HepG2 (cell line): ENCODE results near the gene ZSCAN21. TPM values are rescaled to one million over a fixed set of nuclear protein-coding genes. Genes with fewer than 3 reads are reported as not detected.

ENCODE experiments used
- ARID2 ChIP-seq: sonication (generic); formaldehyde crosslinking; IDR thresholded peaks from 2 replicates; pipeline ENCODE4 v1.8.1; 2022; ENCODE audit warnings: mild to moderate bottlenecking, missing genetic modification reagents, borderline replicate concordance
- ELF4 ChIP-seq: sonication (generic); formaldehyde crosslinking; IDR thresholded peaks from 2 replicates; pipeline ENCODE4 v1.5.0; 2020; ENCODE audit warnings: missing genetic modification reagents, mild to moderate bottlenecking, moderate library complexity, borderline replicate concordance
- NR2C2 ChIP-seq: sonication (generic); formaldehyde crosslinking; IDR thresholded peaks from 2 replicates; pipeline ENCODE4 v1.4.0; 2020; ENCODE audit warnings: missing genetic modification reagents, mild to moderate bottlenecking, moderate library complexity, borderline replicate concordance
- SRSF1 ChIP-seq: fragments of 200-400 bp; formaldehyde crosslinking; optimal IDR thresholded peaks from 2 replicates; pipeline ENCODE3; 2017; ENCODE audit warnings: mild to moderate bottlenecking, low read depth, low read length, moderate library complexity
- THAP11 ChIP-seq: IDR thresholded peaks from 2 replicates; pipeline ENCODE4 v1.6.1; 2016; ENCODE audit warnings: missing biosample characterization, missing genetic modification reagents
- THYN1 ChIP-seq: sonication (generic); formaldehyde crosslinking; IDR thresholded peaks from 2 replicates; pipeline ENCODE4 v1.8.1; 2023; ENCODE audit warnings: low read depth, mild to moderate bottlenecking, moderate library complexity, missing genetic modification reagents, borderline replicate concordance
- TRIM24 ChIP-seq: sonication (generic); formaldehyde crosslinking; IDR thresholded peaks from 2 replicates; pipeline ENCODE4 v1.8.0; 2022; ENCODE audit warnings: mild to moderate bottlenecking, missing genetic modification reagents
- ZBTB20 ChIP-seq: sonication (generic); formaldehyde crosslinking; IDR thresholded peaks from 2 replicates; pipeline ENCODE4 v1.8.1; 2023; ENCODE audit warnings: missing genetic modification reagents, low read depth, mild to moderate bottlenecking, borderline replicate concordance
- ZEB1 ChIP-seq: IDR thresholded peaks from 2 replicates; pipeline ENCODE4 v1.6.1; 2012; ENCODE audit warnings: mild to moderate bottlenecking, low read depth, inconsistent platforms; ENCODE audit not compliant: insufficient replicate concordance
- ZFX ChIP-seq: sonication (generic); formaldehyde crosslinking; IDR thresholded peaks from 2 replicates; pipeline ENCODE4 v1.4.0; 2020; ENCODE audit warnings: mild to moderate bottlenecking, low read depth, missing genetic modification reagents, moderate library complexity
- ZNF143 ChIP-seq: sonication (generic); formaldehyde crosslinking; IDR thresholded peaks from 2 replicates; pipeline ENCODE4 v1.4.0; 2020; ENCODE audit warnings: missing genetic modification reagents
- ZNF20 ChIP-seq: sonication (generic); formaldehyde crosslinking; IDR thresholded peaks from 2 replicates; pipeline ENCODE4 v1.4.0; 2020; ENCODE audit warnings: mild to moderate bottlenecking, moderate library complexity, missing genetic modification reagents
- ZNF34 ChIP-seq: sonication (generic); formaldehyde crosslinking; IDR thresholded peaks from 2 replicates; pipeline ENCODE4 v1.4.0; 2020; ENCODE audit warnings: mild to moderate bottlenecking, missing genetic modification reagents, borderline replicate concordance
- ZNF563 ChIP-seq: sonication (generic); formaldehyde crosslinking; IDR thresholded peaks from 2 replicates; pipeline ENCODE4 v1.8.0; 2022; ENCODE audit warnings: mild to moderate bottlenecking, moderate library complexity, missing genetic modification reagents
- ZNF570 ChIP-seq: sonication (generic); formaldehyde crosslinking; IDR thresholded peaks from 2 replicates; pipeline ENCODE4 v1.4.0; 2020; ENCODE audit warnings: mild to moderate bottlenecking, missing genetic modification reagents, borderline replicate concordance
- ZNF788 ChIP-seq: sonication (generic); formaldehyde crosslinking; IDR thresholded peaks from 2 replicates; pipeline ENCODE4 v1.5.0; 2020; ENCODE audit warnings: mild to moderate bottlenecking, missing genetic modification reagents, borderline replicate concordance
- ZNF816 ChIP-seq: sonication (generic); formaldehyde crosslinking; IDR thresholded peaks from 2 replicates; pipeline ENCODE4 v1.8.0; 2022; ENCODE audit warnings: missing genetic modification reagents, mild to moderate bottlenecking, borderline replicate concordance
- polyA plus RNA-seq, 8 experiments: library from polyadenylated mRNA; depleted of rRNA in 3 of 8; stranded (reverse) in 7 of 8; unstranded in 1 of 8; fragments of >200 nt; fragmentation: Illumina TruSeq in 4 of 8; extraction: Trizol in 4 of 8; gene quantifications; 2 replicates each; pipeline versions ENCODE4 v1.2.1 to v1.2.3, GENCODE V29; 2011 to 2016; ENCODE audit warnings: low read depth in 4 of 8, missing spikeins in 1 of 8, mixed read lengths in 1 of 8; ENCODE audit not compliant: insufficient read depth in 1 of 8
- total RNA-seq, 5 experiments: library from RNA; depleted of rRNA; stranded (reverse); fragments of >200 nt; fragmentation: Illumina TruSeq; extraction: Trizol; gene quantifications; 2 replicates each; pipeline ENCODE4 v1.2.3, GENCODE V29; 2016; ENCODE audit warnings: low read depth in 1 of 5
- TF ChIP-seq, protein P1 (sequence below): sonication (generic); formaldehyde crosslinking; IDR thresholded peaks from 2 replicates; pipeline ENCODE4 v1.4.0; 2020; ENCODE audit warnings: mild to moderate bottlenecking, missing genetic modification reagents, borderline replicate concordance
- TF ChIP-seq, protein P2 (sequence below): sonication (generic); formaldehyde crosslinking; IDR thresholded peaks from 2 replicates; pipeline ENCODE4 v1.8.0; 2022; ENCODE audit warnings: missing genetic modification reagents, mild to moderate bottlenecking, moderate library complexity, borderline replicate concordance

Gene ZSCAN21
- total and polyA plus RNA-seq, 2 of the 13 experiments (the other 11 are each of a cell fraction or from before 2014, with no cell fraction given): 7.0 to 10.0 TPM

DNA sequence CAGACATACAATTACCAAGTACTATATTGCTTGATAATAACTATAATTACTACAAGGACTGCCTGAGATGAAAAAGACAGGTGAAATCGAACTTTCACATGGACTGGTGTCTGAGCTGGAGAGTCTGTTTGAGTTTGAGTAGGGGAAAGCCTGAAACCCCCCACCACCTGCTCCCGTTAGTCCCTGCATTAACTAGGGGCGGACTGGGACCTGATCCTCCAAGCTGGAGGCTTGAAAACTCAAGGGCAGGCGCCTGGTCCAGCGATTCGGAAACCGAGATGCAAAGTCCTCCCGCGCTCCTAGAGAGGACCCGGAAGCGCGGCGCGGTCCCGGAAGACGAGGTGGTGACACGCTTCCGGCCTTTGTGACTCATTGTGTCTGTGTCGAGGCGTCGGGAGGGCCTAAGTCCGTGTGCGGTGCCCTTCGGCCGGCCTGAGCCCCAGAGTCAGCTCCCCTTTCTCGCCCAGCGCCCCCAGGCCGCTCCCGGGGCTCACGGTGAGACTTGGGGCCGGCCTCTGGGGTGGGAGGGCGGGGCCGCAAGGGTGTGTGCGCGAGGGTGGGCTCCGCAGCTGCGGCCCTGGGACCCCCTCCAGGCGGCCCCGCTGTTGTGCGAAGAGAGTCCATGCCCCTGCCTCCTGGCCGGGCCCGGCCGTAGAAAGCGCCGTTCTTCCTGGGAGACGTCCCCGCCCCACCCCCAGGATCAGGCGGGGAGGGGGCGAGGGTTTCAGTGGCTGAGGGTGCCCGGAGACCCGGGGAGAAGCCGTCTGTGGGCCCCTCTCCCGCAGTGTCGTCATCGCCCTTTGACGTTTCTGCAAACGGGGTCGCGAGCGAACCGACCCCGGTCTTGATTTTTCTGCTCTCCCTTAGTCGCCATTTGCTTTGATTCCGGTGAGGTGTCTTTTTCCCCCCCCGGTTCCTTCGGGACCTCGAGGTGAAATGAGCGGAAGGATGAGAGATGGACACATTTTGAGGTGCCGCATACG is 34.1 kb upstream of the ZSCAN21 start, which contains the start of gene ZKSCAN1 (continued):
- no peak for TF ChIP-seq TRIM24 (CRISPR knock-in tag)
- no peak for TF ChIP-seq ZNF570
- peak; percentile 85; the same call in 1 of the 2 replicates for TF ChIP-seq ZNF788 (CRISPR knock-in tag)
- 0 out of 2 replicates have a peak, but pooled peaks have one; percentile 54 for TF ChIP-seq ARID2
- no peak for TF ChIP-seq ZNF816 (CRISPR knock-in tag)
- no peak for TF ChIP-seq ZNF34 (CRISPR knock-in tag)
- TF ChIP-seq ELF4: 0 out of 2 replicates have a peak, but pooled peaks have one; percentile 76
- TF ChIP-seq THYN1: no peak
- TF ChIP-seq, protein P1, sequence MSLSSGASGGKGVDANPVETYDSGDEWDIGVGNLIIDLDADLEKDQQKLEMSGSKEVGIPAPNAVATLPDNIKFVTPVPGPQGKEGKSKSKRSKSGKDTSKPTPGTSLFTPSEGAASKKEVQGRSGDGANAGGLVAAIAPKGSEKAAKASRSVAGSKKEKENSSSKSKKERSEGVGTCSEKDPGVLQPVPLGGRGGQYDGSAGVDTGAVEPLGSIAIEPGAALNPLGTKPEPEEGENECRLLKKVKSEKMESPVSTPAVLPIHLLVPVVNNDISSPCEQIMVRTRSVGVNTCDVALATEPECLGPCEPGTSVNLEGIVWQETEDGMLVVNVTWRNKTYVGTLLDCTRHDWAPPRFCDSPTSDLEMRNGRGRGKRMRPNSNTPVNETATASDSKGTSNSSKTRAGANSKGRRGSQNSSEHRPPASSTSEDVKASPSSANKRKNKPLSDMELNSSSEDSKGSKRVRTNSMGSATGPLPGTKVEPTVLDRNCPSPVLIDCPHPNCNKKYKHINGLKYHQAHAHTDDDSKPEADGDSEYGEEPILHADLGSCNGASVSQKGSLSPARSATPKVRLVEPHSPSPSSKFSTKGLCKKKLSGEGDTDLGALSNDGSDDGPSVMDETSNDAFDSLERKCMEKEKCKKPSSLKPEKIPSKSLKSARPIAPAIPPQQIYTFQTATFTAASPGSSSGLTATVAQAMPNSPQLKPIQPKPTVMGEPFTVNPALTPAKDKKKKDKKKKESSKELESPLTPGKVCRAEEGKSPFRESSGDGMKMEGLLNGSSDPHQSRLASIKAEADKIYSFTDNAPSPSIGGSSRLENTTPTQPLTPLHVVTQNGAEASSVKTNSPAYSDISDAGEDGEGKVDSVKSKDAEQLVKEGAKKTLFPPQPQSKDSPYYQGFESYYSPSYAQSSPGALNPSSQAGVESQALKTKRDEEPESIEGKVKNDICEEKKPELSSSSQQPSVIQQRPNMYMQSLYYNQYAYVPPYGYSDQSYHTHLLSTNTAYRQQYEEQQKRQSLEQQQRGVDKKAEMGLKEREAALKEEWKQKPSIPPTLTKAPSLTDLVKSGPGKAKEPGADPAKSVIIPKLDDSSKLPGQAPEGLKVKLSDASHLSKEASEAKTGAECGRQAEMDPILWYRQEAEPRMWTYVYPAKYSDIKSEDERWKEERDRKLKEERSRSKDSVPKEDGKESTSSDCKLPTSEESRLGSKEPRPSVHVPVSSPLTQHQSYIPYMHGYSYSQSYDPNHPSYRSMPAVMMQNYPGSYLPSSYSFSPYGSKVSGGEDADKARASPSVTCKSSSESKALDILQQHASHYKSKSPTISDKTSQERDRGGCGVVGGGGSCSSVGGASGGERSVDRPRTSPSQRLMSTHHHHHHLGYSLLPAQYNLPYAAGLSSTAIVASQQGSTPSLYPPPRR (CRISPR knock-in tag): no peak; the same call in 1 of the 2 replicates
- TF ChIP-seq ZNF143 (CRISPR knock-in tag): no peak
- peak; percentile 93 for TF ChIP-seq ZFX
- no peak for TF ChIP-seq ZNF20 (CRISPR knock-in tag)
- peak; percentile 70 for TF ChIP-seq SRSF1
- TF ChIP-seq THAP11: peak; percentile 92
- no peak for TF ChIP-seq ZEB1
- TF ChIP-seq, protein P2, sequence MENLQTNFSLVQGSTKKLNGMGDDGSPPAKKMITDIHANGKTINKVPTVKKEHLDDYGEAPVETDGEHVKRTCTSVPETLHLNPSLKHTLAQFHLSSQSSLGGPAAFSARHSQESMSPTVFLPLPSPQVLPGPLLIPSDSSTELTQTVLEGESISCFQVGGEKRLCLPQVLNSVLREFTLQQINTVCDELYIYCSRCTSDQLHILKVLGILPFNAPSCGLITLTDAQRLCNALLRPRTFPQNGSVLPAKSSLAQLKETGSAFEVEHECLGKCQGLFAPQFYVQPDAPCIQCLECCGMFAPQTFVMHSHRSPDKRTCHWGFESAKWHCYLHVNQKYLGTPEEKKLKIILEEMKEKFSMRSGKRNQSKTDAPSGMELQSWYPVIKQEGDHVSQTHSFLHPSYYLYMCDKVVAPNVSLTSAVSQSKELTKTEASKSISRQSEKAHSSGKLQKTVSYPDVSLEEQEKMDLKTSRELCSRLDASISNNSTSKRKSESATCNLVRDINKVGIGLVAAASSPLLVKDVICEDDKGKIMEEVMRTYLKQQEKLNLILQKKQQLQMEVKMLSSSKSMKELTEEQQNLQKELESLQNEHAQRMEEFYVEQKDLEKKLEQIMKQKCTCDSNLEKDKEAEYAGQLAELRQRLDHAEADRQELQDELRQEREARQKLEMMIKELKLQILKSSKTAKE (CRISPR knock-in tag): no peak
- peak; percentile 46; the same call in 1 of the 2 replicates for TF ChIP-seq NR2C2
- TF ChIP-seq ZBTB20 (CRISPR knock-in tag): no peak
- TF ChIP-seq ZNF563 (CRISPR knock-in tag): peak; percentile 55; the same call in 1 of the 2 replicates
